HepG2 (cell line): ENCODE measurements around the gene THRAP3. TPM values are rescaled to one million over a fixed set of nuclear protein-coding genes. Genes with fewer than 3 reads are reported as not detected.

ENCODE experiments used
- BCLAF1 ChIP-seq: fragments of 450-650 bp; IDR thresholded peaks from 2 replicates; pipeline ENCODE4 v1.6.1; 2017; ENCODE audit warnings: mild to moderate bottlenecking
- CBX1 ChIP-seq: IDR thresholded peaks from one replicate; pipeline ENCODE4 v1.6.1; 2016; ENCODE audit warnings: antibody characterized with exemption, low read depth
- FOXP1 ChIP-seq, 2 experiments: fragments of 450-650 bp in 1 of 2; IDR thresholded peaks; 2 replicates each; pipeline ENCODE4 v1.6.1; 2017 to 2018; ENCODE audit warnings: antibody characterized with exemption in 1 of 2
- FOXP4 ChIP-seq: sonication (generic); formaldehyde crosslinking; IDR thresholded peaks from 2 replicates; pipeline ENCODE4 v1.4.0; 2020; ENCODE audit warnings: missing genetic modification reagents
- HDAC1 ChIP-seq: sonication (generic); formaldehyde crosslinking; IDR thresholded peaks from 2 replicates; pipeline ENCODE4 v1.5.1; 2020; ENCODE audit warnings: mild to moderate bottlenecking, missing genetic modification reagents
- HHEX ChIP-seq: IDR thresholded peaks from 2 replicates; pipeline ENCODE4 v1.6.1; 2016; ENCODE audit warnings: control low read depth
- HOXA3 ChIP-seq: sonication (generic); formaldehyde crosslinking; IDR thresholded peaks from 2 replicates; pipeline ENCODE4 v1.5.0; 2020; ENCODE audit warnings: missing genetic modification reagents
- KDM5A ChIP-seq: fragments of 200-600 bp; sonication (generic); IDR thresholded peaks from 2 replicates; pipeline ENCODE4 v1.7.0; 2018; ENCODE audit warnings: antibody characterized with exemption, mild to moderate bottlenecking, low read length, borderline replicate concordance
- LRRFIP1 ChIP-seq: sonication (generic); formaldehyde crosslinking; conservative IDR thresholded peaks from 2 replicates; pipeline ENCODE4 v1.4.0; 2020; ENCODE audit warnings: missing genetic modification reagents
- MAFF ChIP-seq: IDR thresholded peaks from 2 replicates; pipeline ENCODE4 v1.6.1; 2011; ENCODE audit warnings: low read depth, low read length, improper control_type of control experiment
- MIER3 ChIP-seq: IDR thresholded peaks from 2 replicates; pipeline ENCODE4 v1.6.1; 2016; ENCODE audit warnings: missing compliant biosample characterization, borderline replicate concordance
- U2AF1 ChIP-seq: fragments of 200-400 bp; formaldehyde crosslinking; optimal IDR thresholded peaks from 2 replicates; pipeline ENCODE3; 2017; ENCODE audit warnings: mild to moderate bottlenecking, low read depth, low read length
- ZFP36 ChIP-seq: fragments of 150-350 bp; IDR thresholded peaks from 2 replicates; pipeline ENCODE4 v1.6.1; 2018; ENCODE audit warnings: borderline replicate concordance, low read length, low read depth; ENCODE audit not compliant: partially characterized antibody
- ZNF280D ChIP-seq: sonication (generic); formaldehyde crosslinking; IDR thresholded peaks from 2 replicates; pipeline ENCODE4 v1.5.1; 2020; ENCODE audit warnings: mild to moderate bottlenecking, missing genetic modification reagents
- ZNF451 ChIP-seq: sonication (generic); formaldehyde crosslinking; IDR thresholded peaks from 2 replicates; pipeline ENCODE4 v1.5.0; 2020; ENCODE audit warnings: mild to moderate bottlenecking, missing genetic modification reagents
- ZNF644 ChIP-seq: IDR thresholded peaks from 2 replicates; pipeline ENCODE4 v1.6.1; 2016; ENCODE audit warnings: low read depth
- ZNF781 ChIP-seq: sonication (generic); formaldehyde crosslinking; IDR thresholded peaks from 2 replicates; pipeline ENCODE4 v1.5.1; 2020; ENCODE audit warnings: borderline replicate concordance, mild to moderate bottlenecking, missing genetic modification reagents; ENCODE audit errors: not compliant biosample characterization
- polyA plus RNA-seq, 8 experiments: library from polyadenylated mRNA; depleted of rRNA in 3 of 8; stranded (reverse) in 7 of 8; unstranded in 1 of 8; fragments of >200 nt; fragmentation: Illumina TruSeq in 4 of 8; extraction: Trizol in 4 of 8; gene quantifications; 2 replicates each; pipeline versions ENCODE4 v1.2.1 to v1.2.3, GENCODE V29; 2011 to 2016; ENCODE audit warnings: low read depth in 4 of 8, missing spikeins in 1 of 8, mixed read lengths in 1 of 8; ENCODE audit not compliant: insufficient read depth in 1 of 8
- total RNA-seq, 5 experiments: library from RNA; depleted of rRNA; stranded (reverse); fragments of >200 nt; fragmentation: Illumina TruSeq; extraction: Trizol; gene quantifications; 2 replicates each; pipeline ENCODE4 v1.2.3, GENCODE V29; 2016; ENCODE audit warnings: low read depth in 1 of 5
- TF ChIP-seq, protein P1 (sequence below): sonication (generic); formaldehyde crosslinking; IDR thresholded peaks from 2 replicates; pipeline ENCODE4 v1.4.0; 2020; ENCODE audit warnings: missing genetic modification reagents, mild to moderate bottlenecking, borderline replicate concordance

Gene THRAP3
- total and polyA plus RNA-seq, 2 of the 13 experiments (the other 11 are each of a cell fraction or from before 2014, with no cell fraction given) = 45.0 to 92.6 TPM

DNA sequence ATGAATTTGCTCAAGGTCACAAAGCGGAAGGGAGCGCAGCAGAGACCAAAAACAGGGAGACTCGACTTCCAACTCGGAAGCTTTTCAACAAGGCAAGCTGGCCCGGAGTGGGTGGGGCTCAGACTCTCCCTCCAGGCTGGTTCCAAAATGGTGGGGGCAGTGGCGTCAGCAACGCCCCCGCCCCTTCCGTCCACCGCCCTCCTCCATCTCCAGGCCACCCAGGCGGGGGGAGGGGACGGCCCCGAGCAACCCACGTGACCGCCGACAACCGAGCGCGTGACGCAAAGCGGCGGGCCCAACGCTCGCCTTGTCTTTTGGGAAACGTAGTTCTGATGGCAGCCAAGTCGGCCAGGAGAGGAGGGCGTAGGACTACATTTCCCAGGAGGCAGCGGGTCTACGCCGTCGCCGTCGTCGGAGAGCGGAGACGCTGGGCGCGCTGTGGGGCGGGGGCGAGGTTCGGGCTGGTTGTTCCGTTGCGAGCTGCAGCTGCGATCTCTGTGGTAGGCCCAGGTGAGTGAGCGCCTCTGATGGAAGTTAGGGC lies at the start of gene THRAP3 (continued):
- TF ChIP-seq, protein P1, sequence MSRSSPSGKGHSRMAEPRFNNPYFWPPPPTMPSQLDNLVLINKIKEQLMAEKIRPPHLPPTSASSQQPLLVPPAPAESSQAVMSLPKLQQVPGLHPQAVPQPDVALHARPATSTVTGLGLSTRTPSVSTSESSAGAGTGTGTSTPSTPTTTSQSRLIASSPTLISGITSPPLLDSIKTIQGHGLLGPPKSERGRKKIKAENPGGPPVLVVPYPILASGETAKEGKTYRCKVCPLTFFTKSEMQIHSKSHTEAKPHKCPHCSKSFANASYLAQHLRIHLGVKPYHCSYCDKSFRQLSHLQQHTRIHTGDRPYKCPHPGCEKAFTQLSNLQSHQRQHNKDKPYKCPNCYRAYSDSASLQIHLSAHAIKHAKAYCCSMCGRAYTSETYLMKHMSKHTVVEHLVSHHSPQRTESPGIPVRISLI (CRISPR knock-in tag) = peak; percentile 25; the same call in 1 of the 2 replicates
- TF ChIP-seq ZFP36 (no peak), MIER3 (CRISPR knock-in tag) (peak; percentile 67), ZNF644 (CRISPR knock-in tag) (0 out of 2 replicates have a peak, but pooled peaks have one; percentile 58), FOXP1 (IDR thresholded peaks at IDR 0.05) (no peak), FOXP1 (CRISPR knock-in tag; IDR thresholded peaks at IDR 0.05) (peak; percentile 54), HDAC1 (CRISPR knock-in tag) (no peak; the same call in none of the 2 replicates), BCLAF1 (no peak), MAFF (no peak), ZNF280D (CRISPR knock-in tag) (no peak), HOXA3 (CRISPR knock-in tag) (peak; percentile 97), KDM5A (no peak; the same call in 1 of the 2 replicates), ZNF451 (CRISPR knock-in tag) (peak; percentile 58; the same call in 1 of the 2 replicates), CBX1 (no peak), ZNF781 (CRISPR knock-in tag) (no peak), HHEX (CRISPR knock-in tag) (peak; percentile 31; the same call in 1 of the 2 replicates), LRRFIP1 (CRISPR knock-in tag) (no peak), FOXP4 (CRISPR knock-in tag) (peak; percentile 50; the same call in 1 of the 2 replicates), U2AF1 (peak; percentile 1)
